ENCODE measurements around the gene PIGR. TPM values are rescaled to one million over a fixed set of nuclear protein-coding genes. Genes with fewer than 3 reads are reported as not detected.

PIGR gene
- total RNA-seq, 1 donor from 2014 or later: 0.25 TPM

DNA sequence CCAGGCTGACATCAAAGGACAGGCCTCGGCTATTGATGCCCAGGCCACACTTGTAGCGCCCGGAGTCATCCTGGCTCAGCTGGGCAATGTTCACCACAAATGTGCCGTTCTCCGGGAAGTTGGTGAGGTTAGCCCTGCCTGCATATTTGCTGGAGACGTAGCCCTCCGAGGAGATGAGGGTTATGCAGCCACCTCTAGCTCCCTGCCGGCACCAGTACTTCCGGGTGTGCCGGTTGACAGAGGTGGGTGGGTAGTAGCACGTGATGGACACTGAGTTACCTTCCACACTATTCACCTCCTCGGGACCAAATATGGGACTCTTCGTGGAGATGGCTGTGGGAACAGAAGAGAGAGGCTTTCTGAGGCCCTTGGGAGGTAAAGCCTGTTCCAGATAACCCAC is 7.1 kb downstream of the PIGR start:
- H3K9me3 ChIP-seq: no peaks in the 10 kb centered on the region
- H3K27me3 ChIP-seq: no peaks in the 10 kb centered on the region
- no peaks in the 10 kb centered on the region for H3K4me1 ChIP-seq
- intact Hi-C loops (cut with DNase I): no loop called here
- no peaks in the 10 kb centered on the region for H3K36me3 ChIP-seq
- DNase-seq (ENCODE audit: extremely low spot score in 2 of 2): no peak
- no peak overlapping the region for H3K4me3 ChIP-seq
- no peak overlapping the region for H3K27ac ChIP-seq
- no peak for TF ChIP-seq POLR2A (IDR thresholded peaks at IDR 0.05)
- TF ChIP-seq, protein P1, sequence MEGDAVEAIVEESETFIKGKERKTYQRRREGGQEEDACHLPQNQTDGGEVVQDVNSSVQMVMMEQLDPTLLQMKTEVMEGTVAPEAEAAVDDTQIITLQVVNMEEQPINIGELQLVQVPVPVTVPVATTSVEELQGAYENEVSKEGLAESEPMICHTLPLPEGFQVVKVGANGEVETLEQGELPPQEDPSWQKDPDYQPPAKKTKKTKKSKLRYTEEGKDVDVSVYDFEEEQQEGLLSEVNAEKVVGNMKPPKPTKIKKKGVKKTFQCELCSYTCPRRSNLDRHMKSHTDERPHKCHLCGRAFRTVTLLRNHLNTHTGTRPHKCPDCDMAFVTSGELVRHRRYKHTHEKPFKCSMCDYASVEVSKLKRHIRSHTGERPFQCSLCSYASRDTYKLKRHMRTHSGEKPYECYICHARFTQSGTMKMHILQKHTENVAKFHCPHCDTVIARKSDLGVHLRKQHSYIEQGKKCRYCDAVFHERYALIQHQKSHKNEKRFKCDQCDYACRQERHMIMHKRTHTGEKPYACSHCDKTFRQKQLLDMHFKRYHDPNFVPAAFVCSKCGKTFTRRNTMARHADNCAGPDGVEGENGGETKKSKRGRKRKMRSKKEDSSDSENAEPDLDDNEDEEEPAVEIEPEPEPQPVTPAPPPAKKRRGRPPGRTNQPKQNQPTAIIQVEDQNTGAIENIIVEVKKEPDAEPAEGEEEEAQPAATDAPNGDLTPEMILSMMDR (IDR thresholded peaks at IDR 0.05): no peak
- TF ChIP-seq POLR2AphosphoS5 (IDR thresholded peaks at IDR 0.05; ENCODE audit: insufficient read depth in 1 of 2, low read depth in 1 of 2): no peak

DNA sequence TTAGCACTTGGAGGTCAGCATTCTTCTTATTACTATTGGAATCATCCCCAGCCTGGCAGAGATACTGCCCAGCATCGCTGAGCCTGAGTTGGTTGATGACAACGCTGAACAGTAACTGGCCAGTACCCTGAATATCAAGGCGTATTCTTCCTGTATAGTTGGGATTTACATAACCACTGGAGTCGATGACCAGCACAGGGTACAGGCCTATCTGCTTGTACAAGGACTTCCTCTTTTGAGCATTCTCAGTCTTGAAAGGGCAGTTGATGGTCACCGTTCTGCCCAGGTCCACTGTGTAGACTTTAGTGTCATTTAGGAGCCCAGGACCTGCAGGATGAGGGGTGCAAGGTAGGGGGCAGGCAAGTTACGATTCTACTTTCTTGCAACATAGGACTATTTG is 8.8 kb downstream of the PIGR start:
- Histone ChIP-seq H3K4me3 (no peak overlapping the region), H3K27ac (no peak overlapping the region), H3K36me3 (no peaks in the 10 kb centered on the region), H3K27me3 (no peaks in the 10 kb centered on the region), H3K4me1 (no peaks in the 10 kb centered on the region), H3K9me3 (no peaks in the 10 kb centered on the region)
- TF ChIP-seq, protein P1 (IDR thresholded peaks at IDR 0.05): no peak
- no peak for TF ChIP-seq POLR2AphosphoS5 (IDR thresholded peaks at IDR 0.05; ENCODE audit: insufficient read depth in 1 of 2, low read depth in 1 of 2)
- no peak for TF ChIP-seq POLR2A (IDR thresholded peaks at IDR 0.05)
- intact Hi-C loops (cut with DNase I): no loop called here
- DNase-seq (ENCODE audit: extremely low spot score in 2 of 2): no peak

DNA sequence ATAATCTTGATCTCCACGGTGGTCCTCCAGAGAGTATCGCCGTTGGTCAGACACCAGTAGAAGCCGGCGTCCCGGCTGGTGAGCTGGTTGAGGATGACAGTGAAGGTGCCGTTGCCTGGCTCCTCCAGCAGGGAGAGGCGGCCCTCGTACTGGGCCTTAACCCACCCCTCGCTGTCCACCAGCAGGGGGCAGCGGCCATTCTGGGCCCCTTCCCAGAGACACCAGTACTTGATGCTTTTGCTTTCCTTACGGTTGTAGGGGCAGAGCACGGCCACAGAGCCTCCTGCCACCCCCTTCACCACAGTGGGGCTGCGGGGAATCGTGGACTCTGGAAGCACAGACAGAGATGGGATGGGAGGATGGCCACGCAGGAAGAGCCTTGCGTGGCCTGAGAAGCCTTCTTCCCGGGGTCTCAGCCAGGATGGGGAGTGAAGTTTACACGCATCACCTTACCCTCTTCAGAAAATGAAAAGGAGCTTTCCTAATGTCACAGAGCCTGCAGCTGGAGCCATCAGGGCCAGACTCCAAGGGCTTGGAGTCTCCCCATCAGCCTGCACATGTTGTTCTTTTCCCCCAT is 10.7 kb downstream of the PIGR start:
- intact Hi-C loops (cut with DNase I): no loop called here
- Histone ChIP-seq H3K4me3 (no peak overlapping the region), H3K27me3 (no peaks in the 10 kb centered on the region), H3K4me1 (no peaks in the 10 kb centered on the region), H3K27ac (no peak overlapping the region), H3K9me3 (no peaks in the 10 kb centered on the region), H3K36me3 (no peaks in the 10 kb centered on the region)
- DNase-seq (ENCODE audit: extremely low spot score in 2 of 2): no peak
- no peak for TF ChIP-seq POLR2AphosphoS5 (IDR thresholded peaks at IDR 0.05; ENCODE audit: insufficient read depth in 1 of 2, low read depth in 1 of 2)
- TF ChIP-seq, protein P1 (IDR thresholded peaks at IDR 0.05): peak in 1 of 3 experiments; percentile 21

DNA sequence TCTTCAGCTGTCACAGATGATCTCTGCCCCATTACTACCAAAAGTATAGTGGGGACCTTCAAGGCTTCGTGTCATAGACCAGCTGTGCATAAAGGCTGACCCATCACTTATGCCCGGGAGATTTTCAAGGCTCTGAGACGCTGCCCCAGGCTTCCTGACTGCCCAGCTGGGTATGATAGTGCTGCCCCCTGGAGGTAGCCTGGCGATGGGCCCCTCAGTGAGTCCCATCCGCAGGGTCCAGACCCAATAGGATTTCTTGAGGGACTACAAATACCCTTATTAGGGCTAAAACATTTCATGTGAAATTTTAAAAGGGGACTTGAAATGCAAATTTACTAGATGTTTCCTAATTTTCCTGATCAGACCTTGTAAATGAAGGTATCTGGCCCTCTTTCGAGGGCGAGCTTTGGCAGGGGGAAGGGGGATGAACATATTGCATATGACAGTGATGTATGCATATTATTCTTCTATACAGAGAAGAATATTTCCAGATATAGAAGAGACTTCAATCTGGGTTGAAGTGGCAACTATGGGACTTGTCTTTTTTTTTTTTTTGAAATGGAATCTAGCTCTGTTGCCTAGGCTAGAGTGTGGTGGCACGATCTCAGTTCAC is 12.8 kb downstream of the PIGR start:
- H3K4me1 ChIP-seq: no peaks in the 10 kb centered on the region
- no peaks in the 10 kb centered on the region for H3K36me3 ChIP-seq
- H3K27me3 ChIP-seq: no peaks in the 10 kb centered on the region
- H3K9me3 ChIP-seq: no peaks in the 10 kb centered on the region
- intact Hi-C loops (cut with DNase I): no loop called here
- no peak for DNase-seq (ENCODE audit: extremely low spot score in 2 of 2)
- H3K4me3 ChIP-seq: no peak overlapping the region
- no peak overlapping the region for H3K27ac ChIP-seq
- TF ChIP-seq, protein P1 (IDR thresholded peaks at IDR 0.05): peak in 1 of 3 experiments; percentile 7
- TF ChIP-seq POLR2A (IDR thresholded peaks at IDR 0.05): no peak

DNA sequence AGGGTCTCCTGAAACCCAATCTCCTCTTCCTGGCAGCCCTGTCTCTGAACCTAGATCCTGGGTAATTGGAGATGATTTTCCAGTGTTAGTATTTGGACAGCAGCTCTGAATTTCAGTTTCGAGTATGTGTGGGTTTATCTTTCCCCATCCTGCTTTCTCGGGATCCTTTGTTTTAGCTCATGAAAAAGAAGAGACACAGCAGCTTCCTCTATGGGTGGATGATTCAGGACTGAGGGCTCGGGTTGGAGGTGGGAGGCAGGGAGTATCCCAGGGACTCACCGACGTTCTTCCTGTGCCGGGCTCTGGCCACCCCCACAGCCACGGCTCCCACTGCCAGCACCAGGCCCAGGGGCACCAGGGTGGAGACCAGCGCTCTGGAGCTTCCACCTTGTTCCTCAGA is 14.1 kb downstream of the PIGR start:
- no peak for DNase-seq (ENCODE audit: extremely low spot score in 2 of 2)
- intact Hi-C loops (cut with DNase I): no loop called here
- no peak overlapping the region for H3K27ac ChIP-seq
- TF ChIP-seq, protein P1 (IDR thresholded peaks at IDR 0.05): no peak
- no peak for TF ChIP-seq POLR2A (IDR thresholded peaks at IDR 0.05)
- TF ChIP-seq POLR2AphosphoS5 (IDR thresholded peaks at IDR 0.05; ENCODE audit: insufficient read depth in 1 of 2, low read depth in 1 of 2): no peak
- H3K4me1 ChIP-seq: no peaks in the 10 kb centered on the region
- no peaks in the 10 kb centered on the region for H3K9me3 ChIP-seq
- no peak overlapping the region for H3K4me3 ChIP-seq
- H3K27me3 ChIP-seq: no peaks in the 10 kb centered on the region
- no peaks in the 10 kb centered on the region for H3K36me3 ChIP-seq

Data from vagina (tissue), 2 donors.